Activated CD4-positive, CD25-positive, alpha-beta regulatory T cell (primary cell): ENCODE data around the gene NPL.

Source experiments
- DNase-seq, 4 experiments: peaks; one replicate each; lab custom pipeline; 2025; lab: John Stamatoyannopoulos, UW

NPL gene, protein sequence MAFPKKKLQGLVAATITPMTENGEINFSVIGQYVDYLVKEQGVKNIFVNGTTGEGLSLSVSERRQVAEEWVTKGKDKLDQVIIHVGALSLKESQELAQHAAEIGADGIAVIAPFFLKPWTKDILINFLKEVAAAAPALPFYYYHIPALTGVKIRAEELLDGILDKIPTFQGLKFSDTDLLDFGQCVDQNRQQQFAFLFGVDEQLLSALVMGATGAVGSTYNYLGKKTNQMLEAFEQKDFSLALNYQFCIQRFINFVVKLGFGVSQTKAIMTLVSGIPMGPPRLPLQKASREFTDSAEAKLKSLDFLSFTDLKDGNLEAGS

GRCh38 chr1:182789138-182790076 lies at the start of gene NPL:
Gene NPL, plus strand, starts transcription at chr1:182789773. Its CDS starts 4,599 bp downstream, at chr1:182794372.
- DNase-seq: peak; percentile 66 to 74 (median 72)

GRCh38 chr1:182740120-182740519 lies 49.5 kb upstream of the NPL start:
- DNase-seq: no peak

DNA sequence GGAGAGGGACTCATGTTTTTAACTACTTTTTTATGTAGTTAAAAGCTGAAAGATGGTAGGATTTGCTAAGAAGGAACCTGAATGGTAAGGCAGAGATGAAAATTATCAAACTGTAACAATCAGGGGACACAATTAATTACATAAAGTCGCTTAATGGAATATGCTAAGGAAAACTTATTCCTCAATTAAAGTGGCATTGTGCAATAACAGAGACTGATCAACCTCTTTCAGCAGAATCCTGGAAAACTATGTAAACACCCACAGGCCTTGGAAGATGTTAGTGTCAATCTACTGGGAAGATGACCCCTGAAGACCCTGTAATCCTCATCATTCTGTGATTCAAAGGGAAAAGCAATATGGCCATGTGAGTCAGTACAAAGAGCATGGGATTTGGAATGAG lies 46.8 kb upstream of the NPL start:
- no peak for DNase-seq

- DNase-seq: no peak
These were observed 37.2 kb upstream of the NPL start for GRCh38 chr1:182752077-182752988.

- DNase-seq: no peak
These were observed 35.5 kb upstream of the NPL start for GRCh38 chr1:182754087-182754486.

GRCh38 chr1:182754543-182755314 lies 34.8 kb upstream of the NPL start:
- no peak for DNase-seq

- no peak for DNase-seq
These were observed 33.9 kb upstream of the NPL start for GRCh38 chr1:182755632-182756031.

DNA sequence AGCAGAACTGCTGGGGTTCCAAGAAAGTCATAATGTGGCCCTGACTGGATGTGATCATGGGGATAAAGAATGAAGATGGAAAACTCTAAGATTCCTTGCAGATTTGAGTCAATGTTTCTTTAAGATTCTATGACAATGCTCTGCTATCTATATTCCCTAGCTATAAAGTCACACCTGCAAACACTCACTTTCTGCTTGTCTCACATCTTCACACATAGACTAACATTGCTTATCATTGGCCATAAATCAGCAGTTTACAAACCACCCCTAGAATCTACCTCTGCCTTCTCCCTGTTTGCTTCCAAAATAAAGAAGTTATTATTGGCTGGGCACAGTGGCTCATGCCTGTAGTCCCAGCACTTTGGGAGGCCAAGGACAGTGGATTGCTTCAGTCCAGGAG lies 33.1 kb upstream of the NPL start:
- no peak for DNase-seq

DNA sequence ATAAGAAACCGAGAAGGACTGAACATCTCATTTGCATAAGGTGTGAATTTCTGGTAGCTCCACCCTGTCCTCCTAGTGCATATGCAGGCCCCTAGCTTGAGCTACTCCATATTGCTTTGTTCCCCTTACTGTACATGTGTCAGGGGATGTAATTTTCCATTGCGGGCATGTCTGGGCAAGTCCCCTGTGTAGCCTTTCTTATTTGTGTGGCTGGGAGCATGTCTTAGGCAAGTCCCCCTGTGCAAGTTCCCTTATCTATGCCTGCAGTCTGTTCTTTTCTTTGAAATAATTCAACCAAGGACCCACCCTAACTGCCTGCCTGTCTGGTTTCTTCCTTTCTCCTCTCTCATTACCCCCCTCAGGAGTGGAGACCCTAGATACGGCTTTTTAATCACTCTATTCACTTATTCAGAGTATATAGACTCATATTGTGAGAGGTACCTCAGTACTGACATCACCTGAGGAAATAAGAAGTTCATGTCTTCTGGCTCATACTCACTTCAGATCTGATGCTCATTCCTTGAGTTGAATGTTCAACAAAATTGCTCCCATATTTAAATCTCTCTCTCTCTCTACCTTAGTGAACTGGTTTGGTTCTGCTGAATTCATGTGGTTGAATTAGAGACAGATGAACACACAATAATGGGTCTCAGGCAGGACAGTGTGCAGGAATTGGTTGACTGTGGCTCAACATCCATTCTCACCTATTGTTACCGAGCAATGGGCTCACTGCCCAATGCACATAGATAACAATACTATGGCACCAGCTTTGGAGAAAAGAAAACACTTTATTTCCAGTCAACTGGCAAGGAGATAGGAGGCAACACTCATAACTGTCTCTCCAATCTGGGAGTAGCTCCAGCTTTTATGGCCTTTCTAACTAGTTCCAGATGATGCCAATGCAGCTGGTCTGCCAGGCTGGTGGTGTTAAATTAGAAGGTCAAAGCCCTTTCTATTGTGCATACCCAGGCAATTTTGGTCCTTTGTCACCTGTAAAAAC lies 27.9 kb upstream of the NPL start:
- DNase-seq: no peak

DNA sequence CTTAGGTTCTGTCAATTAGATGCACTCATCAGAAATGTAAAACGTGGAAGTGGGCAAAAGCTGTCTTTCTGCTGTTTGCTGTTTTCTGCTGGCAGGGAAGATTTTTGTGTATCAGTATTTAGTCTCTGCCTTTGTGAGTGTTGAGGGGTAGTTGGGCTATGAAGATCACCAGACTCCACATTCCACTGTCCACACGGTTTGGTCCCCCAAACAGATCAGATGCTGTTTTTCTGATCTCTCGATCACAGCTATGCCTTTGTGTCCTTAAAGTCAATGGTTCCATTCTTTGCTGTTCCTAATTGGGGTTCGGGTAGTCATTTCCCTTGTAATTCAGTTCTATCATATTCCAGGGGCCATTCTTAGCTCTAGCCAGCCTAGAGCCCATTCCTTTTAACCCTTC lies 27.0 kb upstream of the NPL start:
- no peak for DNase-seq

DNA sequence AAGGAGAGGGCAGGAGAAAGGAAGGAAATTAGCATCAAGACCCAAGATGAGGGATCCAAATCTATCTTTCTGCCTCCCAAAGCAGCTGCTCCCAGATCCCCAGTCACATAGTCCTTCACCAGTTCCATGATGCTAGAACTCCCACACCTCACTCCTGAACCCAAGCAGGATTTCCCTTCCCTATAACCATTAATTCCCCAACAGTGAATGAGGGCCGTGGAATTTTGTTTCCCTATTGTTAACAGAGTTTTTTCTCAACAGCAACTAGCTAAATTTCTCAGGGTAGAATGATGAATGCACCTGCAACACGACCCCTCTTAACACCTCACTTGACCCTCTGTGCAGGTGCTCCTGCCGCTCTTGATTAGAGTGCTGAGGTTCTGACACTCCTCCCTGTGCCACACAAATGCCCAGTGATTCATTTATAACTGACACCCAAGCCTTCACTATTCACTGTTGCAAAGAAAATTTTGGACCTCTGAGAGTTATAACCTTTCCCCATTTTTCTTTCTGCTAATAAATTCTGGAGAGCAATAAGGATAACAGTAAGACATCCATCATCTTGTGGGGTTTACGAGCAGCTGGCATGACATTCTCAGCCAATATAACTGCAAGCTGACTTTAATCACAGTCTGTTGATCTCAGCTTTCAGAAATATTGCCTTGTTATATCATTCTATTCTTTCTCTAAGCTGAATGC lies 25.4 kb upstream of the NPL start:
- DNase-seq: no peak

DNA sequence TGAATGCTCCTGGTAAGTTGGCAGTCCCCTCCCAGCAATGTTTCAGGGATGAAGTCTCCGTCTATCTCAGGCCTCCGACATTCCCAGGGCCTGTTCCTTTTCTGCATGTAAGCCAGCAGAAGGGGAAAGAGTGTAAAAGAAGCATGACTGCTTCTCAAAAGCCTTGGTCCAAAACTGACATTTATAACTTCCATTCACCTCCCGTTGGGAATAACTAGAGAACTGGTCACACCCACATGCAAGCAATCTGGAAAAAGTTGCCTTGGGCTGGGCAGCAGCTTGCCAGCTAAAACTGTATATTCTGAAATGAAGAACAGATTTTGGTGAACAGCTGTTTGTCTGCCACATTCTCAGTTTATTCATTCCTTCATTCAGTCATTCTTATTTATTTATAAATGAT lies 24.2 kb upstream of the NPL start:
- DNase-seq: no peak

GRCh38 chr1:182766050-182766449 lies 23.5 kb upstream of the NPL start:
- no peak for DNase-seq

DNA sequence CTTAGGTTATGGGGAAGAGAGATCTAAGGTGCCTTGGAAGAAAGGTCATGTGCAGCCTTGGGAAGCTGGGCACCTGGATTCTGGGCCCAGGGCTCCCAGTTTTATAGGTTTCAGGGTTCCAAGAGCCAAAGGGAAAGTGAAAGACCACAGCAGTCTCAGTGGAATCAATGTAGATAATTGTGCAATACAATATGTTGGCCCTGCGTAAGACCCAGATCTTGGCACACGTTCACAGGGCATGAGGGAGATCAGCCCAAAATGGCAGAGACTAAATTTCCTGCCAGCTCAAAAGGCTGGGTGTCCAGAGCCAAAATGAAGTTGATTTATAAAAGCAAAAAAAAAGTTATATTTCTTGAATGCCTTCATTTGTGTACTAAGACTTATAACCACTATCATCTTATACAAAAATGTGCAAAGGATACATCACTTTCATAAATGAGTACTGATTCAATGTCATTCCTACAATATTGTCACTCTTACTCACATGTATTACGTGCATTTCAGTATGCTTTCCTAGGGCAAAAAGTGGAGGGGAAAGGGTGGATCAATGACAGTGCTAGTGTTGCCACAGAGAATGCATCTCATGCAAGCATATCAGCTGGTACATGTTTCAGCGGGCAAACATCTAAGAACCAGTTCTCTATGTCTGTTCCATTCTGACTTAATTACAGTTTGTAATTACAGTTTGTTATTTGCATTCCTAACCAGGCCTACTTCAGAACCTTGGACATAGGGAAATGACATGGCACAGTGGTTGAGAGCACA lies 22.5 kb upstream of the NPL start:
- no peak for DNase-seq

- DNase-seq: no peak
These were observed 20.6 kb upstream of the NPL start for GRCh38 chr1:182768963-182769362.

- DNase-seq: no peak
These were observed 19.3 kb upstream of the NPL start for GRCh38 chr1:182770232-182770631.

- no peak for DNase-seq
These were observed 18.2 kb upstream of the NPL start for GRCh38 chr1:182771187-182771984.

DNA sequence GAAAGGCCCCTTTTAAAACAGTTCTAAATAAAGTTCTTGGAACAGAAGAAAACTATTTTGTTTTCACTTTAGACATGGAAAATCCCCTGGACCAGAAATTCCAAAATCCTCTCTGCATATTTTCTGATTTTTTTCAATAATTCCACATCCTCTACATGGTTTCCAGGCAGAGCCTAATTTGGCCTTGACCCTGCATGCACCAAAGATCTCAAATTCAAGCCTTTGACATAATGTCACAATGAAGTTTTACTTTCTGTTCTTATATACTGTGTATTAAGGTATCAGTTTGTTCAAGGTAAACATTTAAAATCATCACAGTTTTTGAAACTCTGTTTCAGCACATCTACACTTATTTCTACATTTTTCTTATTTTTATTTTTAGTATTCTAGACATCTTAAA lies 12.2 kb upstream of the NPL start:
- no peak for DNase-seq
